ENCODE data around the gene NUDT14.

- TF ChIP-seq CTCF (IDR thresholded peaks at IDR 0.05), result no peak
- no peak for TF ChIP-seq POLR2A (IDR thresholded peaks at IDR 0.05)
- TF ChIP-seq EP300 (IDR thresholded peaks at IDR 0.05), result no peak
Observed at GRCh38 chr14:105144026-105144665, 37.0 kb downstream of the NUDT14 start.

Measured in ovary (tissue), 3 donors.